GM12874 (cell line): ENCODE measurements around the gene RCC1.

ENCODE experiments used
- TF ChIP-seq, protein P1 (sequence below): IDR thresholded peaks from 2 replicates; pipeline ENCODE4 v1.5.1; 2011; ENCODE audit warnings: low read depth, mild to moderate bottlenecking, control low read depth, low read length, moderate library complexity; ENCODE audit not compliant: insufficient read depth

Gene RCC1

DNA sequence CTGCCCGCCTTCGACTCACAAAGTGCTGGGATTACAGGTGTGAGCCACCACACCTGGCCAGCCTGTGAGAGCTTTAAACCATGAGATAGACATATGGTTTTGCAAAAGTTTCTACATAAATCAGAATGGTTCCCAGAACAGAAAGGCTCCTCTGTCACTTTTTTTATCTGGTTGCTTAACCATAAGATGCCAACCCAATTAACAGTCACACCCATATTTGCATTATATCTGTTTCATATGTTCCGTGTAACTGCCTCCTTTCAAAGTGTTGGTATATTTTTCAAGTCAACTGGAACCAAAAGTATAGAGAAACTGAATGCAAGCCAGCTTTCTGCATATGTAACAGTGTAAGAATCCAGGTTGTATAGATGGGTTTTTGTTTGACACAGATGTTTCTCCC lies 23.7 kb upstream of the RCC1 start:
- TF ChIP-seq, protein P1, sequence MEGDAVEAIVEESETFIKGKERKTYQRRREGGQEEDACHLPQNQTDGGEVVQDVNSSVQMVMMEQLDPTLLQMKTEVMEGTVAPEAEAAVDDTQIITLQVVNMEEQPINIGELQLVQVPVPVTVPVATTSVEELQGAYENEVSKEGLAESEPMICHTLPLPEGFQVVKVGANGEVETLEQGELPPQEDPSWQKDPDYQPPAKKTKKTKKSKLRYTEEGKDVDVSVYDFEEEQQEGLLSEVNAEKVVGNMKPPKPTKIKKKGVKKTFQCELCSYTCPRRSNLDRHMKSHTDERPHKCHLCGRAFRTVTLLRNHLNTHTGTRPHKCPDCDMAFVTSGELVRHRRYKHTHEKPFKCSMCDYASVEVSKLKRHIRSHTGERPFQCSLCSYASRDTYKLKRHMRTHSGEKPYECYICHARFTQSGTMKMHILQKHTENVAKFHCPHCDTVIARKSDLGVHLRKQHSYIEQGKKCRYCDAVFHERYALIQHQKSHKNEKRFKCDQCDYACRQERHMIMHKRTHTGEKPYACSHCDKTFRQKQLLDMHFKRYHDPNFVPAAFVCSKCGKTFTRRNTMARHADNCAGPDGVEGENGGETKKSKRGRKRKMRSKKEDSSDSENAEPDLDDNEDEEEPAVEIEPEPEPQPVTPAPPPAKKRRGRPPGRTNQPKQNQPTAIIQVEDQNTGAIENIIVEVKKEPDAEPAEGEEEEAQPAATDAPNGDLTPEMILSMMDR: no peak

DNA sequence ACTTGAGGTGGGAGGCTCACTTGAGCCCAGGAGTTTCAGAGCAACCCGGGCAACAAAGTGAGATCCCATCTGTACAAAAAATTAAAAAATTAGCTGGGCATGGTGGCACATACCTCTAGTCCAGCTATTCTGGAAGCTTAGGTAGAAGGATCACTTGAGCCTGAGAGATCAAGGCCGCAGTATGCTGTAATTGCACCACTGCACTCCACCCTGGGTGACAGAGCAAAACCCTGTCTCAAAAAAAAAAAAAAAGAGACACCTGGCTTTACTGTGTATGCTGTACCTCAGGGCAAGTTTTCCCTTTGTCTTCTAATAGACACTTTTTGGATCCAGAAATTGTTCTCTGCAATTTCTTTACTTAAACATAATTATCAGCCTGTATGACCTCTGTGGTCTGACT lies 23.1 kb upstream of the RCC1 start:
- TF ChIP-seq, protein P1: no peak

DNA sequence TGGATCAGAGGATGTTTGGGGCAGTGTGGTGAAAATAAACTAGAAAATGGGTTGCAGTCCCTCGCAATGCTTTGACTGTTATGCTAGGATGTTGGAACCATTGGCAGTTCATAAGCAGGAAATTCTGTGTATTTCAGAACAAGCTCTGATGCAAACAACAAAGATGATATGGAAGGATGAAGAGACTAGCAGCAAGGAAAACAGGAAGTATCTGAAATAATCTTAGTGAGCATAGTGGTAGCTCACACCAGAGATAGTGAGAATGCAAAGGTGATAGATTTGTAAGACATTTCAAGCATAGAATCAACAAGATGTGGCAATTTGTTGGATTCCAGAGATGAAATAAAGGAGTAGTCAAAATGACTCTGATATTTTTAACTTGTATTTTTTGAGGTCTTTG lies 11.1 kb upstream of the RCC1 start:
- TF ChIP-seq, protein P1: no peak

DNA sequence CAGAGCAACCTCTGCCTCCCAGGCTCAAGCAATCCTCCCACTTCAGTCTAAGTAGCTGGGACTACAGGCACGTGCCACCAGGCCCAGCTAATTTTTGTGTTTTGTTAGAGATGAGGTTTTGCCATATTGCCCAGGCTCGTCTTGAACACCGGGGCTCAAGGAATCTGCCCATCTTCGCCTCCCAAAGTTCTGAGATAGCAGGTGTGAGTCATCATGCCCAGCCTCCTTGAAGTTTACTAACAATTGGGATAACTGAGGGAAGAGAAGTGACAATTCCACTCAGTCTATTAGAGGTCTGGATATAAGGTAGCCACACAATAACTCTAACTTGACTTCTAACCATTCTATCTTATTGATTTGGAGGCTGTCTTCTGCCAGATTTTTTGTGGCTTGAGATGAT lies 6.3 kb upstream of the RCC1 start:
- TF ChIP-seq, protein P1: no peak

DNA sequence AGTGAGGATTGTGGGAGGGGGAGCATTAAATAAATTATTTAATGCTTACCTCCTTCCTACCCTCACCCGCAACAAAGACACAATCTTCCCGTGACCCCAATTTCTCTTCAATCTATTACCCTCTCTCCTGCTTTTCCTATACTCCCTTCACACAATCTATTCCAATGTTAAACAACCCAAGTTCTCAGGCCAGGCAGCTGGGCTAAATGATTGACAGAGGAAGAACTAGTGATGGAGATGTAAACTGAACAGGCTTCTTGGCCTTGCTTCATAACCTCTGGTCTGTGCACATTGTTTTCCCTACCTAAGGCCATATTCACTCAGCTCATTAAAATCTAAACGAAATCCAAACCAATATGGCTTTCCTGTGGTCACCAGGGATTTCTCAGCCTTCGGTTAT lies 3.9 kb upstream of the RCC1 start:
- TF ChIP-seq, protein P1: no peak

DNA sequence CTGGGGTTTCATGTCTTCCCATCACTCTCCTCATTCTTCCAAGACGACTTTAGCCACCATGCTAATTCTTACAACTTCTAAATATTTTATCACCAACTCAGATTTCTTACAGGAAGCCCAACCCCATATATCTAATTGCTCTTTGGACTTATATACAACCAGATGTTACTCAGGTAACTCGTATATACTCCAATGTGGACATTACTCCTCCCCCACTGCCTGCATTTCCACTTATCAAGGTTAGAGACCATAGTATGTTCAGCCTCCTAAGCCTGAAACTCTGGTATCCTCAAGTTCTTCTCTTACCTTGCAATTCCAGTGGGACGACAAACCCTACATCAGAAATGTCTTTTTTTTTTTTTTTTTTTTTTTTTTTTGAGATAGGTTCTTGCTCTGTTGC lies 2.7 kb upstream of the RCC1 start:
- TF ChIP-seq, protein P1: no peak

DNA sequence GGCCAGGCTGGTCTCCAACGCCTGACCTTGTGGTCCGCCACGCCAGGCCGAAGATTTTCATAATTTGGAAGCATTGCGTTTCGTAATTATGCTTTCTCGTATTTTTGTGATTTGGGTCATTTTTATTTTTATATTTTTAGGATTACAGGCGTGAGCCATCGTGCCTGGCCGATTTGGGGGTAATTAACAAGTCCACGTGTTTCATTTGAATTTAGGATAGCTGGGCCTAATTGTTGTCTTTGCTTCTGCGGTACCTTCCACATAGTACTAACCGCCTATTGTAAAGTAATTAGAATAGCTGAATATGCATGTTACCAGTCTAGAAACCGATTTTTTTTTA lies 1.0 kb downstream of the RCC1 start:
- TF ChIP-seq, protein P1: no peak

DNA sequence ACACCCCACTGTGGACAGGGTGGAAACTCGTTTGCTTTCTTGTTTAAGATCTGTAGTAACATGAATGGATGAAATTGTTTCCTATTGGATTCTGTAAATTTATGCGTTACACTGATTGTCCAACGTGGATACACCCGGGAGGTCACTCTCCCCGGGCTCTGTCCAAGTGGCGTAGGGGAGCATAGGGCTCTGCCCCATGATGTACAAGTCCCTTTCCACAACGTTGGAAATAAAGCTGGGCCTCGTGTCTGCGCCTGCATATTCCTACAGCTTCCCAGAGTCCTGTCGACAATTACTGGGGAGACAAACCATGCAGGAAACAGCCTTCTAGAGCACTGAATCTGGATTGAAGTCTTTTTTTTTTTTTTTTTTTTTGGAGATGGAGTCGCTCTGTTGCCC lies 1.4 kb downstream of the RCC1 start:
- TF ChIP-seq, protein P1: no peak
